ENCODE measurements around the gene VPS54. TPM values are rescaled to one million over a fixed set of nuclear protein-coding genes. Genes with fewer than 3 reads are reported as not detected.

Gene VPS54
- total RNA-seq, 1 experiment from 2014 or later = 21.2 TPM

DNA sequence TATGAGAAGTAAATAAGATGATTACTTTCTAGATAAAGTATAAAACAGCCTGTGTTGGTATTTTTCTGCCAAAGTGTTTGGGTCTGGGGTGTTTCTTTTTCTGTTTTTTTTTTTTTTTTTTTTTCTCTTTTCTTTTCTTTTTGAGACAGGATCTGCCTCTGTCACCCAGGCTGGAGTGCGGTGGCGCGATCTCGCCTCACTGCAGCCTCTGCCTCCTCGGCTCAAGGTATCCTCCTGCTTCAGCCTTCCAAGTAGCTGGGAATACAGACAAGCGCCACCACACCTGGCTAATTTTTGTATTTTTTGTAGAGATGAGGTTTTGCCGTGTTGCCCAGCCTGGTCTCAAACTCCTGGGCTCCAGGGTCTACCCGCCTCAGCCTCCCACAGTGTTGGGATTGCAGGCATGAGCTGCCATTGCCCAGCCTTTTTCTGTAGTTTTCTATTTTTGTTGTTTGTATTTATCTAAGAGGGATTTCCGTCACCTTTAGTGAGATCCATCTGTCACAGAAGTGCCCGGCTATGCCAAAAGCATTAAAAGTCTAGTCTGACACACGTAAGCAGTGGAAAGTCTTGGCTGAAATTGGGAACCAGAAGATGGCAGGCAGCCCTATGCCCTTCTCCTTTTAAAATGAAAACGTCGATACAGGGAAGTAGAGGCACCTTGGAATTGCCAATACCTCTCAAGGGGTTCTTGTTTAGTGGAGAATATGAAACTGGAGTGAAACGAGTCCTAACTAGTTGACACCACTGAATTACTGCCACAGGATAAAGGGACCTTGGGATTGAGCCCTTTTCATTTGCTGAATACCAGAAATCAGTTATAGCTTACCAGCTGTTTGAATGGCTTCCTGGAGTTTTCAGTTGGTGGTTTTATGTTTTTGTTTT, 163.6 kb downstream of the VPS54 start:
- no peak overlapping the region for H3K27ac ChIP-seq (ENCODE audit: low read length)
- TF ChIP-seq TCF7L2 (IDR thresholded peaks at IDR 0.05; ENCODE audit: low read depth, low read length) = no peak
- TF ChIP-seq POLR2AphosphoS5 (IDR thresholded peaks at IDR 0.05; ENCODE audit: low read depth, low read length) = no peak
- TF ChIP-seq, protein P1, sequence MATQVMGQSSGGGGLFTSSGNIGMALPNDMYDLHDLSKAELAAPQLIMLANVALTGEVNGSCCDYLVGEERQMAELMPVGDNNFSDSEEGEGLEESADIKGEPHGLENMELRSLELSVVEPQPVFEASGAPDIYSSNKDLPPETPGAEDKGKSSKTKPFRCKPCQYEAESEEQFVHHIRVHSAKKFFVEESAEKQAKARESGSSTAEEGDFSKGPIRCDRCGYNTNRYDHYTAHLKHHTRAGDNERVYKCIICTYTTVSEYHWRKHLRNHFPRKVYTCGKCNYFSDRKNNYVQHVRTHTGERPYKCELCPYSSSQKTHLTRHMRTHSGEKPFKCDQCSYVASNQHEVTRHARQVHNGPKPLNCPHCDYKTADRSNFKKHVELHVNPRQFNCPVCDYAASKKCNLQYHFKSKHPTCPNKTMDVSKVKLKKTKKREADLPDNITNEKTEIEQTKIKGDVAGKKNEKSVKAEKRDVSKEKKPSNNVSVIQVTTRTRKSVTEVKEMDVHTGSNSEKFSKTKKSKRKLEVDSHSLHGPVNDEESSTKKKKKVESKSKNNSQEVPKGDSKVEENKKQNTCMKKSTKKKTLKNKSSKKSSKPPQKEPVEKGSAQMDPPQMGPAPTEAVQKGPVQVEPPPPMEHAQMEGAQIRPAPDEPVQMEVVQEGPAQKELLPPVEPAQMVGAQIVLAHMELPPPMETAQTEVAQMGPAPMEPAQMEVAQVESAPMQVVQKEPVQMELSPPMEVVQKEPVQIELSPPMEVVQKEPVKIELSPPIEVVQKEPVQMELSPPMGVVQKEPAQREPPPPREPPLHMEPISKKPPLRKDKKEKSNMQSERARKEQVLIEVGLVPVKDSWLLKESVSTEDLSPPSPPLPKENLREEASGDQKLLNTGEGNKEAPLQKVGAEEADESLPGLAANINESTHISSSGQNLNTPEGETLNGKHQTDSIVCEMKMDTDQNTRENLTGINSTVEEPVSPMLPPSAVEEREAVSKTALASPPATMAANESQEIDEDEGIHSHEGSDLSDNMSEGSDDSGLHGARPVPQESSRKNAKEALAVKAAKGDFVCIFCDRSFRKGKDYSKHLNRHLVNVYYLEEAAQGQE (IDR thresholded peaks at IDR 0.05; ENCODE audit: insufficient read depth in 1 of 2, low read depth in 2 of 2, low read length in 1 of 2) = no peak
- TF ChIP-seq, protein P2, sequence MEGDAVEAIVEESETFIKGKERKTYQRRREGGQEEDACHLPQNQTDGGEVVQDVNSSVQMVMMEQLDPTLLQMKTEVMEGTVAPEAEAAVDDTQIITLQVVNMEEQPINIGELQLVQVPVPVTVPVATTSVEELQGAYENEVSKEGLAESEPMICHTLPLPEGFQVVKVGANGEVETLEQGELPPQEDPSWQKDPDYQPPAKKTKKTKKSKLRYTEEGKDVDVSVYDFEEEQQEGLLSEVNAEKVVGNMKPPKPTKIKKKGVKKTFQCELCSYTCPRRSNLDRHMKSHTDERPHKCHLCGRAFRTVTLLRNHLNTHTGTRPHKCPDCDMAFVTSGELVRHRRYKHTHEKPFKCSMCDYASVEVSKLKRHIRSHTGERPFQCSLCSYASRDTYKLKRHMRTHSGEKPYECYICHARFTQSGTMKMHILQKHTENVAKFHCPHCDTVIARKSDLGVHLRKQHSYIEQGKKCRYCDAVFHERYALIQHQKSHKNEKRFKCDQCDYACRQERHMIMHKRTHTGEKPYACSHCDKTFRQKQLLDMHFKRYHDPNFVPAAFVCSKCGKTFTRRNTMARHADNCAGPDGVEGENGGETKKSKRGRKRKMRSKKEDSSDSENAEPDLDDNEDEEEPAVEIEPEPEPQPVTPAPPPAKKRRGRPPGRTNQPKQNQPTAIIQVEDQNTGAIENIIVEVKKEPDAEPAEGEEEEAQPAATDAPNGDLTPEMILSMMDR (IDR thresholded peaks at IDR 0.05) = no peak
- no peak for TF ChIP-seq SIN3A (IDR thresholded peaks at IDR 0.05; ENCODE audit: borderline replicate concordance, insufficient read depth, low read depth, low read length)
- intact Hi-C loops (cut with micrococcal nuclease; ENCODE audit: unreplicated experiment) = no loop called here
- H3K9me3 ChIP-seq (ENCODE audit: control insufficient read depth, insufficient read depth, low read depth, low read length) = no peaks in the 10 kb centered on the region
- peaks cover 3% of the 10 kb centered on the region; the same call in 1 of the 2 replicates for H3K36me3 ChIP-seq (ENCODE audit: control insufficient read depth, insufficient read depth, low read length)
- DNase-seq (ENCODE audit: low read depth, low spot score) (no peak), ATAC-seq (no peak)
- in situ Hi-C loops (cut with HindIII; ENCODE audit: low pct_unique_long_range_greater_than_20kb, low sequenced_read_pairs) = no loop called here
- H3K27me3 ChIP-seq (ENCODE audit: control insufficient read depth, insufficient read depth, low read length) = no peaks in the 10 kb centered on the region
- H3K4me1 ChIP-seq (ENCODE audit: control insufficient read depth, insufficient read depth, low read length) = peaks cover 7% of the 10 kb centered on the region
- CTCF ChIA-PET = no interaction called here
- BruUV-seq (replicated peaks) = no TSS peak
- POLR2A ChIA-PET = no interaction called here
- H3K4me3 ChIP-seq (ENCODE audit: low read depth in 2 of 2, low read length in 2 of 2) = no peak overlapping the region

DNA sequence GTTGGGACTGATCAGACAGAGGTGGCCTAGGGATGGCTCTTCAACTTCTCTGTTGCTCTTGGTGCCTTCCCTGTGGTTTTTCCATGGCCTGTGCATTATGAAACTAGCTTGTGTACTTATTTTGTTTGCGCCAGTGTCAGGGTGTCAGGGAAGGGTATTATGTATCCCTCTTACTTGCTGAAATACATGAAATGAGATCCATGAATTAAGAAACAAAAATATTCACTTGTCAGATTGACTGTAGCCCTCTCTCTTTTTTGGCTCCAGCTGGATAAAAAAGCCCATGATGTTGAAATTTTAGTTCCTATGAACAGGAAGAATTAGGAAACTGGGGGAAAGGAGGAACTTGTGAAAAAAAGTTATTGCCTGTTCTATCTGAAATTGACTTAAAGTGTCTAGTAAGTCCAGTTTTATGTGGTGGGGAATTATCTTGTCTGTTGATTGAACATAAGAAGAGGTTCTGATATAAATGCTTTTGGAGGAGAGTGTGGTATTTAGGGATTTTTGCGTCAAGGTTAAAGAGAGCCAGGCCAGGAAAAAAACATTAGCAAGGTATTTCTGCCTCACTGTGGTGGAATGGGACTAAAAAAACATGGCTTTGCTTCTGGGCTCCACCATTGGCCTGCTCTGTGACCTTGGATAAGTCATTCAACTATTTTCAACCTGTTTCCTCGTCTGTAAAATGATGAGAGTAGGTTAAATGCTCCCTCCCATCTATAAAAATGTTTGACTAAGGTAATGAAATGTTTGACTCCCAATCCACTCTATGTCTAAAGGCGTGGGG, 165.5 kb downstream of the VPS54 start:
- intact Hi-C loops (cut with micrococcal nuclease; ENCODE audit: unreplicated experiment) = no loop called here
- H3K27ac ChIP-seq (ENCODE audit: low read length) = no peak overlapping the region
- peaks cover 13% of the 10 kb centered on the region for H3K4me1 ChIP-seq (ENCODE audit: control insufficient read depth, insufficient read depth, low read length)
- H3K27me3 ChIP-seq (ENCODE audit: control insufficient read depth, insufficient read depth, low read length) = no peaks in the 10 kb centered on the region
- BruUV-seq (replicated peaks) = no TSS peak
- DNase-seq (ENCODE audit: low read depth, low spot score) = no peak
- no peak for TF ChIP-seq POLR2AphosphoS5 (IDR thresholded peaks at IDR 0.05; ENCODE audit: low read depth, low read length)
- no peak for TF ChIP-seq TCF7L2 (IDR thresholded peaks at IDR 0.05; ENCODE audit: low read depth, low read length)
- no peak for TF ChIP-seq SIN3A (IDR thresholded peaks at IDR 0.05; ENCODE audit: borderline replicate concordance, insufficient read depth, low read depth, low read length)
- TF ChIP-seq, protein P1 (IDR thresholded peaks at IDR 0.05; ENCODE audit: insufficient read depth in 1 of 2, low read depth in 2 of 2, low read length in 1 of 2) = no peak
- TF ChIP-seq, protein P2 (IDR thresholded peaks at IDR 0.05) = no peak
- no peak for ATAC-seq
- H3K4me3 ChIP-seq (ENCODE audit: low read depth in 2 of 2, low read length in 2 of 2) = no peak overlapping the region
- in situ Hi-C loops (cut with HindIII; ENCODE audit: low pct_unique_long_range_greater_than_20kb, low sequenced_read_pairs) = no loop called here
- no peaks in the 10 kb centered on the region for H3K36me3 ChIP-seq (ENCODE audit: control insufficient read depth, insufficient read depth, low read length)
- POLR2A ChIA-PET = no interaction called here
- no peaks in the 10 kb centered on the region; the same call in 1 of the 2 replicates for H3K9me3 ChIP-seq (ENCODE audit: control insufficient read depth, insufficient read depth, low read depth, low read length)
- CTCF ChIA-PET = no interaction called here
